ENCODE data around the gene RESF1. TPM values are rescaled to one million over a fixed set of nuclear protein-coding genes. Genes with fewer than 3 reads are reported as not detected.
A peak's percentile ranks its signal among the peaks of the same experiment; 100 is the strongest.

RESF1 gene
- total RNA-seq, 1 experiment from 2014 or later, result 91.4 TPM

DNA sequence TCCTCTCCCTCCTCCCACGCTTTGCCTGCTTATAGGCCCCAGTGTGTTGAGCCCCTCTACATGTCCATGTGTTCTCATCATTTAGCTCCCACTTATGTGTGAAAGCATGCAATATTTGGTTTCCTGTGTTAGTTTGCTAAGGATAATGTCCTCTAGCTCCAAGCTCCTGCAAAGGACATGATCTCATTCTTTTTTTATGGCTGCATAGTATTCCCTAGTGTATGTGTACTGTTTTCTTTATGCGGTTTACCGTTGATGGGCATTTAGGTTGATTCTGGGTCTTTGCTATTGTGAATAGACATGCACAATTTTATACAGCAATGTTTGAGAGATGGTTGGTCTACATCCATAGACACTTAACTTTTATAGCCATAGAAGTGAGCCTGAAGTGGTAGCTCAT is 5.1 kb downstream of the RESF1 start (continued):
- TF ChIP-seq, protein P1, sequence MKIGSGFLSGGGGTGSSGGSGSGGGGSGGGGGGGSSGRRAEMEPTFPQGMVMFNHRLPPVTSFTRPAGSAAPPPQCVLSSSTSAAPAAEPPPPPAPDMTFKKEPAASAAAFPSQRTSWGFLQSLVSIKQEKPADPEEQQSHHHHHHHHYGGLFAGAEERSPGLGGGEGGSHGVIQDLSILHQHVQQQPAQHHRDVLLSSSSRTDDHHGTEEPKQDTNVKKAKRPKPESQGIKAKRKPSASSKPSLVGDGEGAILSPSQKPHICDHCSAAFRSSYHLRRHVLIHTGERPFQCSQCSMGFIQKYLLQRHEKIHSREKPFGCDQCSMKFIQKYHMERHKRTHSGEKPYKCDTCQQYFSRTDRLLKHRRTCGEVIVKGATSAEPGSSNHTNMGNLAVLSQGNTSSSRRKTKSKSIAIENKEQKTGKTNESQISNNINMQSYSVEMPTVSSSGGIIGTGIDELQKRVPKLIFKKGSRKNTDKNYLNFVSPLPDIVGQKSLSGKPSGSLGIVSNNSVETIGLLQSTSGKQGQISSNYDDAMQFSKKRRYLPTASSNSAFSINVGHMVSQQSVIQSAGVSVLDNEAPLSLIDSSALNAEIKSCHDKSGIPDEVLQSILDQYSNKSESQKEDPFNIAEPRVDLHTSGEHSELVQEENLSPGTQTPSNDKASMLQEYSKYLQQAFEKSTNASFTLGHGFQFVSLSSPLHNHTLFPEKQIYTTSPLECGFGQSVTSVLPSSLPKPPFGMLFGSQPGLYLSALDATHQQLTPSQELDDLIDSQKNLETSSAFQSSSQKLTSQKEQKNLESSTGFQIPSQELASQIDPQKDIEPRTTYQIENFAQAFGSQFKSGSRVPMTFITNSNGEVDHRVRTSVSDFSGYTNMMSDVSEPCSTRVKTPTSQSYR (CRISPR knock-in tag; IDR thresholded peaks at IDR 0.05), result no peak

DNA sequence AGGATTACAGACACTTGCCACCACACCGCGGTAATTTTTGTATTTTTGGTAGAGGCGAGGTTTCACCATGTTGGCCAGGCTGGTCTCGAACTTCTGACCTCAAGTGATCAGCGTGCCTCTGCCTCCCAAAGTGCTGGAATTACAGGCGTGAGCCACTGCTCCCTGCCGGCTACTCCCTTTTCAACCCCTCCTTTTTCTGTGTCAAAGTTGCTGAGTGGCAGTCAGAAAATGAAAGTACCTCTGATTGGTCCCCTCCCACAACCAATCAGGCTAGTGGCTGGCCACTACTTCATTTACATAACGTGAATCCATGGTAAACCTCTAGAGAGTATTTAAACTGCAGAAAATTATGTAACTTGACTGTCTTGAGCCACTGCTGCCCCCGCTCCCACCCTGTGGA is 5.9 kb downstream of the RESF1 start:
- Mint-ChIP-seq H3K36me3 (peaks cover 60% of the 10 kb centered on the region), H3K9me3 (peaks cover 17% of the 10 kb centered on the region), H3K4me3 (0 out of 2 replicates have a peak overlapping the region, but pooled peaks have one; percentile 2), H3K27ac (peak overlapping the region; percentile 81; the same call in 1 of the 2 replicates), H3K4me1 (peaks cover 79% of the 10 kb centered on the region), H3K27me3 (ENCODE audit: low read depth) (no peaks in the 10 kb centered on the region)
- POLR2A ChIA-PET, result no interaction called here
- ATAC-seq (no peak), DNase-seq (ENCODE audit: low spot score) (no peak)
- CTCF ChIA-PET, result no interaction called here
- TF ChIP-seq FOXK1 (CRISPR knock-in tag; IDR thresholded peaks at IDR 0.05) (no peak), ZBTB21 (CRISPR knock-in tag; IDR thresholded peaks at IDR 0.05; ENCODE audit: borderline replicate concordance) (no peak), ZNF416 (CRISPR knock-in tag; IDR thresholded peaks at IDR 0.05) (no peak), ZNF219 (CRISPR knock-in tag; IDR thresholded peaks at IDR 0.05; ENCODE audit: borderline replicate concordance) (no peak), GTF2I (CRISPR knock-in tag; conservative IDR thresholded peaks at IDR 0.05) (no peak), MXD4 (CRISPR knock-in tag; IDR thresholded peaks at IDR 0.05; ENCODE audit: borderline replicate concordance) (no peak), CREM (CRISPR knock-in tag; IDR thresholded peaks at IDR 0.05) (no peak), TEAD4 (CRISPR knock-in tag; IDR thresholded peaks at IDR 0.05) (no peak), NFYB (CRISPR knock-in tag; conservative IDR thresholded peaks at IDR 0.05; ENCODE audit: low read depth) (no peak)
- TF ChIP-seq, protein P2, sequence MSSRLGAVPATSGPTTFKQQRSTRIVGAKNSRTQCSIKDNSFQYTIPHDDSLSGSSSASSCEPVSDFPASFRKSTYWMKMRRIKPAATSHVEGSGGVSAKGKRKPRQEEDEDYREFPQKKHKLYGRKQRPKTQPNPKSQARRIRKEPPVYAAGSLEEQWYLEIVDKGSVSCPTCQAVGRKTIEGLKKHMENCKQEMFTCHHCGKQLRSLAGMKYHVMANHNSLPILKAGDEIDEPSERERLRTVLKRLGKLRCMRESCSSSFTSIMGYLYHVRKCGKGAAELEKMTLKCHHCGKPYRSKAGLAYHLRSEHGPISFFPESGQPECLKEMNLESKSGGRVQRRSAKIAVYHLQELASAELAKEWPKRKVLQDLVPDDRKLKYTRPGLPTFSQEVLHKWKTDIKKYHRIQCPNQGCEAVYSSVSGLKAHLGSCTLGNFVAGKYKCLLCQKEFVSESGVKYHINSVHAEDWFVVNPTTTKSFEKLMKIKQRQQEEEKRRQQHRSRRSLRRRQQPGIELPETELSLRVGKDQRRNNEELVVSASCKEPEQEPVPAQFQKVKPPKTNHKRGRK (CRISPR knock-in tag; IDR thresholded peaks at IDR 0.05; ENCODE audit: borderline replicate concordance), result no peak
- TF ChIP-seq, protein P3, sequence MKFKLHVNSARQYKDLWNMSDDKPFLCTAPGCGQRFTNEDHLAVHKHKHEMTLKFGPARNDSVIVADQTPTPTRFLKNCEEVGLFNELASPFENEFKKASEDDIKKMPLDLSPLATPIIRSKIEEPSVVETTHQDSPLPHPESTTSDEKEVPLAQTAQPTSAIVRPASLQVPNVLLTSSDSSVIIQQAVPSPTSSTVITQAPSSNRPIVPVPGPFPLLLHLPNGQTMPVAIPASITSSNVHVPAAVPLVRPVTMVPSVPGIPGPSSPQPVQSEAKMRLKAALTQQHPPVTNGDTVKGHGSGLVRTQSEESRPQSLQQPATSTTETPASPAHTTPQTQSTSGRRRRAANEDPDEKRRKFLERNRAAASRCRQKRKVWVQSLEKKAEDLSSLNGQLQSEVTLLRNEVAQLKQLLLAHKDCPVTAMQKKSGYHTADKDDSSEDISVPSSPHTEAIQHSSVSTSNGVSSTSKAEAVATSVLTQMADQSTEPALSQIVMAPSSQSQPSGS (CRISPR knock-in tag; IDR thresholded peaks at IDR 0.05; ENCODE audit: borderline replicate concordance, low read depth), result no peak
- TF ChIP-seq, protein P4, sequence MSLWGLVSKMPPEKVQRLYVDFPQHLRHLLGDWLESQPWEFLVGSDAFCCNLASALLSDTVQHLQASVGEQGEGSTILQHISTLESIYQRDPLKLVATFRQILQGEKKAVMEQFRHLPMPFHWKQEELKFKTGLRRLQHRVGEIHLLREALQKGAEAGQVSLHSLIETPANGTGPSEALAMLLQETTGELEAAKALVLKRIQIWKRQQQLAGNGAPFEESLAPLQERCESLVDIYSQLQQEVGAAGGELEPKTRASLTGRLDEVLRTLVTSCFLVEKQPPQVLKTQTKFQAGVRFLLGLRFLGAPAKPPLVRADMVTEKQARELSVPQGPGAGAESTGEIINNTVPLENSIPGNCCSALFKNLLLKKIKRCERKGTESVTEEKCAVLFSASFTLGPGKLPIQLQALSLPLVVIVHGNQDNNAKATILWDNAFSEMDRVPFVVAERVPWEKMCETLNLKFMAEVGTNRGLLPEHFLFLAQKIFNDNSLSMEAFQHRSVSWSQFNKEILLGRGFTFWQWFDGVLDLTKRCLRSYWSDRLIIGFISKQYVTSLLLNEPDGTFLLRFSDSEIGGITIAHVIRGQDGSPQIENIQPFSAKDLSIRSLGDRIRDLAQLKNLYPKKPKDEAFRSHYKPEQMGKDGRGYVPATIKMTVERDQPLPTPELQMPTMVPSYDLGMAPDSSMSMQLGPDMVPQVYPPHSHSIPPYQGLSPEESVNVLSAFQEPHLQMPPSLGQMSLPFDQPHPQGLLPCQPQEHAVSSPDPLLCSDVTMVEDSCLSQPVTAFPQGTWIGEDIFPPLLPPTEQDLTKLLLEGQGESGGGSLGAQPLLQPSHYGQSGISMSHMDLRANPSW (CRISPR knock-in tag; conservative IDR thresholded peaks at IDR 0.05; ENCODE audit: low read depth), result no peak
- TF ChIP-seq, protein P5, sequence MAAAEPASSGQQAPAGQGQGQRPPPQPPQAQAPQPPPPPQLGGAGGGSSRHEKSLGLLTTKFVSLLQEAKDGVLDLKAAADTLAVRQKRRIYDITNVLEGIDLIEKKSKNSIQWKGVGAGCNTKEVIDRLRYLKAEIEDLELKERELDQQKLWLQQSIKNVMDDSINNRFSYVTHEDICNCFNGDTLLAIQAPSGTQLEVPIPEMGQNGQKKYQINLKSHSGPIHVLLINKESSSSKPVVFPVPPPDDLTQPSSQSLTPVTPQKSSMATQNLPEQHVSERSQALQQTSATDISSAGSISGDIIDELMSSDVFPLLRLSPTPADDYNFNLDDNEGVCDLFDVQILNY (CRISPR knock-in tag; IDR thresholded peaks at IDR 0.05), result no peak
- TF ChIP-seq, protein P6, sequence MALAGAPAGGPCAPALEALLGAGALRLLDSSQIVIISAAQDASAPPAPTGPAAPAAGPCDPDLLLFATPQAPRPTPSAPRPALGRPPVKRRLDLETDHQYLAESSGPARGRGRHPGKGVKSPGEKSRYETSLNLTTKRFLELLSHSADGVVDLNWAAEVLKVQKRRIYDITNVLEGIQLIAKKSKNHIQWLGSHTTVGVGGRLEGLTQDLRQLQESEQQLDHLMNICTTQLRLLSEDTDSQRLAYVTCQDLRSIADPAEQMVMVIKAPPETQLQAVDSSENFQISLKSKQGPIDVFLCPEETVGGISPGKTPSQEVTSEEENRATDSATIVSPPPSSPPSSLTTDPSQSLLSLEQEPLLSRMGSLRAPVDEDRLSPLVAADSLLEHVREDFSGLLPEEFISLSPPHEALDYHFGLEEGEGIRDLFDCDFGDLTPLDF (CRISPR knock-in tag; IDR thresholded peaks at IDR 0.05), result no peak
- TF ChIP-seq, protein P7, sequence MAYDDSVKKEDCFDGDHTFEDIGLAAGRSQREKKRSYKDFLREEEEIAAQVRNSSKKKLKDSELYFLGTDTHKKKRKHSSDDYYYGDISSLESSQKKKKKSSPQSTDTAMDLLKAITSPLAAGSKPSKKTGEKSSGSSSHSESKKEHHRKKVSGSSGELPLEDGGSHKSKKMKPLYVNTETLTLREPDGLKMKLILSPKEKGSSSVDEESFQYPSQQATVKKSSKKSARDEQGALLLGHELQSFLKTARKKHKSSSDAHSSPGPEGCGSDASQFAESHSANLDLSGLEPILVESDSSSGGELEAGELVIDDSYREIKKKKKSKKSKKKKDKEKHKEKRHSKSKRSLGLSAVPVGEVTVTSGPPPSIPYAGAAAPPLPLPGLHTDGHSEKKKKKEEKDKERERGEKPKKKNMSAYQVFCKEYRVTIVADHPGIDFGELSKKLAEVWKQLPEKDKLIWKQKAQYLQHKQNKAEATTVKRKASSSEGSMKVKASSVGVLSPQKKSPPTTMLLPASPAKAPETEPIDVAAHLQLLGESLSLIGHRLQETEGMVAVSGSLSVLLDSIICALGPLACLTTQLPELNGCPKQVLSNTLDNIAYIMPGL (CRISPR knock-in tag; IDR thresholded peaks at IDR 0.05), result no peak
- TF ChIP-seq, protein P8, sequence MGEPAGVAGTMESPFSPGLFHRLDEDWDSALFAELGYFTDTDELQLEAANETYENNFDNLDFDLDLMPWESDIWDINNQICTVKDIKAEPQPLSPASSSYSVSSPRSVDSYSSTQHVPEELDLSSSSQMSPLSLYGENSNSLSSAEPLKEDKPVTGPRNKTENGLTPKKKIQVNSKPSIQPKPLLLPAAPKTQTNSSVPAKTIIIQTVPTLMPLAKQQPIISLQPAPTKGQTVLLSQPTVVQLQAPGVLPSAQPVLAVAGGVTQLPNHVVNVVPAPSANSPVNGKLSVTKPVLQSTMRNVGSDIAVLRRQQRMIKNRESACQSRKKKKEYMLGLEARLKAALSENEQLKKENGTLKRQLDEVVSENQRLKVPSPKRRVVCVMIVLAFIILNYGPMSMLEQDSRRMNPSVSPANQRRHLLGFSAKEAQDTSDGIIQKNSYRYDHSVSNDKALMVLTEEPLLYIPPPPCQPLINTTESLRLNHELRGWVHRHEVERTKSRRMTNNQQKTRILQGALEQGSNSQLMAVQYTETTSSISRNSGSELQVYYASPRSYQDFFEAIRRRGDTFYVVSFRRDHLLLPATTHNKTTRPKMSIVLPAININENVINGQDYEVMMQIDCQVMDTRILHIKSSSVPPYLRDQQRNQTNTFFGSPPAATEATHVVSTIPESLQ (CRISPR knock-in tag; IDR thresholded peaks at IDR 0.05), result no peak
